ENCODE data around the gene IPO7. TPM values are rescaled to one million over a fixed set of nuclear protein-coding genes. Genes with fewer than 3 reads are reported as not detected.
A peak's percentile ranks its signal among the peaks of the same experiment; 100 is the strongest.

Gene IPO7
- total and polyA plus RNA-seq, 7 donors, result 110 to 355 (median 258) TPM

- Histone ChIP-seq H3K27ac (no peak overlapping the region), H3K9me3 (no peaks in the 10 kb centered on the region), H3K4me3 (no peak overlapping the region), H3K27me3 (ENCODE audit: insufficient read depth in 3 of 3, low read length in 2 of 3) (no peaks in the 10 kb centered on the region), H3K4me1 (peaks cover 3% of the 10 kb centered on the region), H3K36me3 (ENCODE audit: insufficient read depth in 1 of 2, low read depth in 1 of 2) (no peaks in the 10 kb centered on the region)
- TF ChIP-seq, protein P1, sequence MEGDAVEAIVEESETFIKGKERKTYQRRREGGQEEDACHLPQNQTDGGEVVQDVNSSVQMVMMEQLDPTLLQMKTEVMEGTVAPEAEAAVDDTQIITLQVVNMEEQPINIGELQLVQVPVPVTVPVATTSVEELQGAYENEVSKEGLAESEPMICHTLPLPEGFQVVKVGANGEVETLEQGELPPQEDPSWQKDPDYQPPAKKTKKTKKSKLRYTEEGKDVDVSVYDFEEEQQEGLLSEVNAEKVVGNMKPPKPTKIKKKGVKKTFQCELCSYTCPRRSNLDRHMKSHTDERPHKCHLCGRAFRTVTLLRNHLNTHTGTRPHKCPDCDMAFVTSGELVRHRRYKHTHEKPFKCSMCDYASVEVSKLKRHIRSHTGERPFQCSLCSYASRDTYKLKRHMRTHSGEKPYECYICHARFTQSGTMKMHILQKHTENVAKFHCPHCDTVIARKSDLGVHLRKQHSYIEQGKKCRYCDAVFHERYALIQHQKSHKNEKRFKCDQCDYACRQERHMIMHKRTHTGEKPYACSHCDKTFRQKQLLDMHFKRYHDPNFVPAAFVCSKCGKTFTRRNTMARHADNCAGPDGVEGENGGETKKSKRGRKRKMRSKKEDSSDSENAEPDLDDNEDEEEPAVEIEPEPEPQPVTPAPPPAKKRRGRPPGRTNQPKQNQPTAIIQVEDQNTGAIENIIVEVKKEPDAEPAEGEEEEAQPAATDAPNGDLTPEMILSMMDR (IDR thresholded peaks at IDR 0.05), result no peak
- WGBS, 3 donors, result 39 to 47% (median 41%) methylated on average over 2 of the region's 2 CpGs
- no peak for ATAC-seq
- DNase-seq, result no peak
- intact Hi-C loops (cut with DNase I), result no loop called here
Observed at GRCh38 chr11:9380773-9381172, 3.7 kb upstream of the IPO7 start.

DNA sequence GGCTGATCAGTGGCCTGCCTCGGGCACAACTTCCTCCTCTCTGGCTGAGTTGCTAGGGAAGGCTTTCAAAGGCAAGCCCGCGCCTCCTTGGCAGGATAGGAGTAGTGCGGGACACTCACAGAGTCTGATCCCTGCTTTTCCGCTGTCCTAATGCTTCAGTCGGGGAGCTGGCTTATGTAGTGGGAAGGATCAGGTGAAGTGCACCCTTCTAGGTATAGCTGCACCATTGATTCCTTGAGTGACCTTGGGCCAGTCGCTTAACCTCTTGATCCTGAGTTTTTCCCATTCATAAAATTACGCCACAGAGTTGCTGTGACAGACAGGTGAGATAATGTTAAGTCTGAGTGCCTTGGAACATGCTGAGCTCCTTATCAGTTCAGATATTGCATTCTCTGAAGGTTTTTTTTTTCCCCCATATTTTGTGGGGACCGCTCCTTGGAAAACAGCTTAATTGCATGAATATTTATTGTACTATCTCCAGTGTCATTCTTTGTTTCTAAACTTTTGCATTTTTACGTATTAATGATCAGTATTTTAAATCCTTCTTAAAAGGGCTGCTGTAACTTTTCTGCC, 961 bp downstream of the IPO7 start:
- WGBS, 3 donors, result 7 to 8% (median 7%) methylated on average over 10 of the region's 10 CpGs
- Histone ChIP-seq H3K27me3 (ENCODE audit: insufficient read depth in 3 of 3, low read length in 2 of 3) (no peaks in the 10 kb centered on the region), H3K27ac (peak overlapping the region; percentile 99), H3K4me1 (peaks cover 29% of the 10 kb centered on the region), H3K36me3 (ENCODE audit: insufficient read depth in 1 of 2, low read depth in 1 of 2) (peaks cover 0 to 7% of the 10 kb centered on the region in 2 donors), H3K9me3 (no peaks in the 10 kb centered on the region), H3K4me3 (peak overlapping the region; percentile 96)
- DNase-seq (no peak), ATAC-seq (peak in 3 of 4 donors; percentile 49 to 58 (median 57))
- TF ChIP-seq, protein P1 (IDR thresholded peaks at IDR 0.05), result no peak
- intact Hi-C loops (cut with DNase I), result loop anchor here in 1 of 2 donors (2.0 kb wide), 2 partner anchors 21 to 71 kb away; partner anchors contain the start of gene TMEM41B

DNA sequence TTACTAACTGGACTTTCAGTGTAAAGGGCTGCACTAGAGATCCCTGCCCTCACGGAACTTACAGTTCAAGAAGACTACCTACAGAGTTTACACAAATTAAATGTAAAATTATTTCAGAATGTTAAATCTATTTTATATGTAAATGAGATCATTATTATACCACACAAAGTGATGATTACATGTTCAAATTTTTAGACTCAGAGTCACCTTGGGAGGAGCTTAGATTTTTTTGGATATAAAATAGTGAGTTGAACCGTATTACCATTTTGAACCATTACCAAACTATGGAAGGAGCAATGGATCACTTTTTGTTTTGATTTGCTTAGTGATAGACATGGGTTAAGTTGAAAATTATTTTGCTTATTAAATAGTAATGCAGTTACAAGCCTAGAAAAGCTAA, 1.6 kb downstream of the IPO7 start:
- TF ChIP-seq, protein P1 (IDR thresholded peaks at IDR 0.05), result no peak
- WGBS, 3 donors, result 30 to 49% (median 38%) methylated on average over 2 of the region's 2 CpGs
- Histone ChIP-seq H3K27ac (peak overlapping the region; percentile 99), H3K4me1 (peaks cover 29% of the 10 kb centered on the region), H3K27me3 (ENCODE audit: insufficient read depth in 3 of 3, low read length in 2 of 3) (no peaks in the 10 kb centered on the region), H3K9me3 (no peaks in the 10 kb centered on the region), H3K4me3 (peak overlapping the region; percentile 96), H3K36me3 (ENCODE audit: insufficient read depth in 1 of 2, low read depth in 1 of 2) (peaks cover 0 to 7% of the 10 kb centered on the region in 2 donors)
- no peak for ATAC-seq
- no peak for DNase-seq
- intact Hi-C loops (cut with DNase I), result no loop called here

DNA sequence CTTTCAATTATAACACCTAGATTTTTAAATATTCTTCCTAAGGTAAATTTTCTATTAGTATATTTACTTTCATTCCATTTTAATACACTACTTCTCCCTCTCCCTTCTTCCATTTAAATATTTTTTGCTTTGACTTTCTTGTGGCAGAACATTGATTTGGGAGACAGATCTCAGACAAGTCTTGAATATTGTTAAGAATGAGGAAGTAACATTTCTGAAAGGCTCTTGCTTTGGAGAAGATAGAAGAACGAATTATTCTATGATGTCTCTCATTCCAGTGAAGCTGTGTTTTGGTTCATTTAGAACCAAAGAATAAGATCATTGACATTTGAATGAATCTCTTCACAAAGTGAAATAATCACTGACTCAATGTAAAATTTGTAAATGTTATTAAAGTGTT, 2.4 kb downstream of the IPO7 start:
- Histone ChIP-seq H3K27me3 (ENCODE audit: insufficient read depth in 3 of 3, low read length in 2 of 3) (no peaks in the 10 kb centered on the region), H3K36me3 (ENCODE audit: insufficient read depth in 1 of 2, low read depth in 1 of 2) (peaks cover 0 to 10% of the 10 kb centered on the region in 2 donors), H3K4me3 (peak overlapping the region; percentile 96), H3K4me1 (peaks cover 29% of the 10 kb centered on the region), H3K27ac (peak overlapping the region; percentile 99), H3K9me3 (no peaks in the 10 kb centered on the region)
- DNase-seq, result no peak
- no peak for ATAC-seq
- intact Hi-C loops (cut with DNase I), result no loop called here
- 41 to 69% (median 48%) methylated on average over 1 of the region's 1 CpG for WGBS, 3 donors
- TF ChIP-seq, protein P1 (IDR thresholded peaks at IDR 0.05), result no peak

GRCh38 chr11:9396310-9396709, 11.9 kb downstream of the IPO7 start:
- Histone ChIP-seq H3K9me3 (no peaks in the 10 kb centered on the region), H3K27me3 (ENCODE audit: insufficient read depth in 3 of 3, low read length in 2 of 3) (no peaks in the 10 kb centered on the region), H3K27ac (no peak overlapping the region), H3K4me3 (no peak overlapping the region), H3K4me1 (peaks cover 30% of the 10 kb centered on the region), H3K36me3 (ENCODE audit: insufficient read depth in 1 of 2, low read depth in 1 of 2) (peaks cover 0 to 22% of the 10 kb centered on the region in 2 donors)
- no peak for ATAC-seq
- TF ChIP-seq, protein P1 (IDR thresholded peaks at IDR 0.05), result no peak
- intact Hi-C loops (cut with DNase I), result no loop called here
- DNase-seq, result no peak
- 95 to 97% (median 97%) methylated on average over 10 of the region's 10 CpGs for WGBS, 3 donors

Measured in psoas muscle (tissue), 8 donors.